Activated naive CD4-positive, alpha-beta T cell treated with anti-CD3 and anti-CD28 coated beads for 36 hours (primary cell): ENCODE results near the gene PCCA. TPM values are rescaled to one million over a fixed set of nuclear protein-coding genes. Genes with fewer than 3 reads are reported as not detected.
"Not testable (repeated sequence)": the region's sequence is repeated elsewhere in the genome, so short reads cannot be mapped to it uniquely, and the experiment has no call there.

Experiments
- CTCF ChIA-PET: fragments of 350-600 bp; sonication (Branson Sonifier 250); formaldehyde crosslinking; loops from one replicate; lab custom pipeline; 2021; ENCODE audit warnings: antibody characterized with exemption; lab: Charles Lee
- DNase-seq: peaks from one replicate; pipeline ENCODE4 v3.0.0-alpha.2; 2020
- H3K27ac Mint-ChIP-seq: one replicate; pipeline ENCODE4 v1.8.0; 2021; ENCODE audit warnings: mild to moderate bottlenecking, mixed read lengths
- H3K27me3 Mint-ChIP-seq: one replicate; pipeline ENCODE4 v1.8.0; 2021; ENCODE audit warnings: low read depth, mixed read lengths
- H3K36me3 Mint-ChIP-seq: one replicate; pipeline ENCODE4 v1.8.0; 2021; ENCODE audit warnings: low read depth, mixed read lengths
- H3K4me1 Mint-ChIP-seq: one replicate; pipeline ENCODE4 v1.8.0; 2021; ENCODE audit warnings: low read depth, mixed read lengths
- H3K4me3 Mint-ChIP-seq: one replicate; pipeline ENCODE4 v1.8.0; 2021; ENCODE audit warnings: mild to moderate bottlenecking, moderate library complexity, mixed read lengths
- H3K9me3 Mint-ChIP-seq: one replicate; pipeline ENCODE4 v1.8.0; 2021; ENCODE audit warnings: mixed read lengths
- intact Hi-C: fragments of 100-400 bp; cut with micrococcal nuclease; formaldehyde crosslinking; loops from one replicate; pipeline ENCODE4 v1.15.1; 2023
- total RNA-seq, 2 experiments: library from RNA; stranded (reverse); gene quantifications; one replicate each; pipeline ENCODE4 v1.2.3, GENCODE V29; 2021

The PCCA gene
- total RNA-seq, 2 experiments from 2014 or later = 6.8 to 8.1 TPM

- DNase-seq, H3K27me3 Mint-ChIP-seq, H3K9me3 Mint-ChIP-seq, H3K36me3 Mint-ChIP-seq, intact Hi-C loops, H3K4me1 Mint-ChIP-seq, H3K27ac Mint-ChIP-seq, H3K4me3 Mint-ChIP-seq: not testable (repeated sequence)
- CTCF ChIA-PET = interaction anchor here (0.7 kb wide), 1 partner anchor 94 kb away, joined by 3 read pairs; no protein-coding TSS in a partner anchor
Observed at GRCh38 chr13:100099117-100099445, 10.2 kb downstream of the PCCA start.

- Mint-ChIP-seq H3K27ac (no peak overlapping the region), H3K36me3 (peaks cover 6% of the 10 kb centered on the region), H3K9me3 (no peaks in the 10 kb centered on the region), H3K4me1 (peaks cover 2% of the 10 kb centered on the region), H3K4me3 (no peak overlapping the region), H3K27me3 (no peaks in the 10 kb centered on the region)
- intact Hi-C loops = no loop called here
- DNase-seq = no peak
- CTCF ChIA-PET = no interaction called here
Observed at GRCh38 chr13:100100115-100100879, 11.4 kb downstream of the PCCA start.

GRCh38 chr13:100102042-100102441 lies 13.1 kb downstream of the PCCA start:
- no peak overlapping the region for H3K4me3 Mint-ChIP-seq
- no peaks in the 10 kb centered on the region for H3K27me3 Mint-ChIP-seq
- no peak overlapping the region for H3K27ac Mint-ChIP-seq
- H3K9me3 Mint-ChIP-seq = no peaks in the 10 kb centered on the region
- no peak for DNase-seq
- H3K36me3 Mint-ChIP-seq = peaks cover 5% of the 10 kb centered on the region
- H3K4me1 Mint-ChIP-seq = peaks cover 2% of the 10 kb centered on the region
- intact Hi-C loops = no loop called here
- CTCF ChIA-PET = no interaction called here

- intact Hi-C loops = no loop called here
- Mint-ChIP-seq H3K9me3 (no peaks in the 10 kb centered on the region), H3K36me3 (peaks cover 5% of the 10 kb centered on the region), H3K4me1 (no peaks in the 10 kb centered on the region), H3K27me3 (no peaks in the 10 kb centered on the region), H3K27ac (no peak overlapping the region), H3K4me3 (no peak overlapping the region)
- no peak for DNase-seq
- CTCF ChIA-PET = no interaction called here
Observed at GRCh38 chr13:100106005-100106404, 17.1 kb downstream of the PCCA start.

- H3K4me3 Mint-ChIP-seq = no peak overlapping the region
- CTCF ChIA-PET = interaction anchor here (1.0 kb wide), 1 partner anchor 10 kb away, joined by 5 read pairs; no protein-coding TSS in a partner anchor
- no peaks in the 10 kb centered on the region for H3K4me1 Mint-ChIP-seq
- no peak overlapping the region for H3K27ac Mint-ChIP-seq
- H3K9me3 Mint-ChIP-seq = no peaks in the 10 kb centered on the region
- intact Hi-C loops = no loop called here
- H3K36me3 Mint-ChIP-seq = peaks cover 5% of the 10 kb centered on the region
- no peaks in the 10 kb centered on the region for H3K27me3 Mint-ChIP-seq
- DNase-seq = no peak
Observed at GRCh38 chr13:100106705-100107104, 17.8 kb downstream of the PCCA start.

GRCh38 chr13:100108913-100109507 lies 20.1 kb downstream of the PCCA start:
- Mint-ChIP-seq H3K27me3 (no peaks in the 10 kb centered on the region), H3K4me1 (no peaks in the 10 kb centered on the region), H3K4me3 (no peak overlapping the region), H3K9me3 (no peaks in the 10 kb centered on the region), H3K27ac (no peak overlapping the region), H3K36me3 (peaks cover 2% of the 10 kb centered on the region)
- CTCF ChIA-PET = no interaction called here
- no peak for DNase-seq
- intact Hi-C loops = no loop called here

- no peak overlapping the region for H3K4me3 Mint-ChIP-seq
- H3K36me3 Mint-ChIP-seq = peaks cover 7% of the 10 kb centered on the region
- peaks cover 4% of the 10 kb centered on the region for H3K4me1 Mint-ChIP-seq
- DNase-seq = no peak
- H3K27ac Mint-ChIP-seq = no peak overlapping the region
- H3K9me3 Mint-ChIP-seq = no peaks in the 10 kb centered on the region
- CTCF ChIA-PET = interaction anchor here (0.5 kb wide), 1 partner anchor 11 kb away, joined by 5 read pairs; no protein-coding TSS in a partner anchor
- H3K27me3 Mint-ChIP-seq = no peaks in the 10 kb centered on the region
- intact Hi-C loops = no loop called here
Observed at GRCh38 chr13:100110269-100110668, 21.4 kb downstream of the PCCA start.

- no peak for DNase-seq
- no peaks in the 10 kb centered on the region for H3K27me3 Mint-ChIP-seq
- H3K27ac Mint-ChIP-seq = no peak overlapping the region
- H3K4me1 Mint-ChIP-seq = peaks cover 9% of the 10 kb centered on the region
- intact Hi-C loops = no loop called here
- H3K36me3 Mint-ChIP-seq = peaks cover 8% of the 10 kb centered on the region
- H3K9me3 Mint-ChIP-seq = no peaks in the 10 kb centered on the region
- H3K4me3 Mint-ChIP-seq = no peak overlapping the region
- CTCF ChIA-PET = no interaction called here
Observed at GRCh38 chr13:100112186-100112838, 23.4 kb downstream of the PCCA start.

- Mint-ChIP-seq H3K27me3 (no peaks in the 10 kb centered on the region), H3K36me3 (peaks cover 24% of the 10 kb centered on the region), H3K9me3 (peaks cover 2% of the 10 kb centered on the region), H3K4me1 (peaks cover 9% of the 10 kb centered on the region), H3K27ac (no peak overlapping the region), H3K4me3 (no peak overlapping the region)
- intact Hi-C loops = no loop called here
- no peak for DNase-seq
- CTCF ChIA-PET = interaction anchor here (1.0 to 1.3 kb wide), 2 partner anchors 9 to 217 kb away, joined by 3 to 5 read pairs; no protein-coding TSS in a partner anchor
Observed at GRCh38 chr13:100115693-100116254, 26.9 kb downstream of the PCCA start.

- Mint-ChIP-seq H3K27me3 (no peaks in the 10 kb centered on the region), H3K27ac (no peak overlapping the region), H3K4me3 (no peak overlapping the region), H3K9me3 (peaks cover 13% of the 10 kb centered on the region), H3K36me3 (peaks cover 20% of the 10 kb centered on the region), H3K4me1 (peaks cover 5% of the 10 kb centered on the region)
- intact Hi-C loops = no loop called here
- CTCF ChIA-PET = no interaction called here
- DNase-seq = no peak
Observed at GRCh38 chr13:100124265-100124664, 35.4 kb downstream of the PCCA start.

- no peak for DNase-seq
- CTCF ChIA-PET = no interaction called here
- Mint-ChIP-seq H3K9me3 (peaks cover 10% of the 10 kb centered on the region), H3K27me3 (no peaks in the 10 kb centered on the region), H3K4me1 (peaks cover 12% of the 10 kb centered on the region), H3K27ac (no peak overlapping the region), H3K4me3 (no peak overlapping the region), H3K36me3 (peaks cover 12% of the 10 kb centered on the region)
- intact Hi-C loops = no loop called here
Observed at GRCh38 chr13:100125946-100126345, 37.1 kb downstream of the PCCA start.

GRCh38 chr13:100128373-100128772 lies 39.5 kb downstream of the PCCA start:
- no peak overlapping the region for H3K4me3 Mint-ChIP-seq
- intact Hi-C loops = no loop called here
- H3K4me1 Mint-ChIP-seq = peaks cover 23% of the 10 kb centered on the region
- no peaks in the 10 kb centered on the region for H3K9me3 Mint-ChIP-seq
- CTCF ChIA-PET = no interaction called here
- DNase-seq = peak; percentile 23
- peaks cover 4% of the 10 kb centered on the region for H3K36me3 Mint-ChIP-seq
- no peaks in the 10 kb centered on the region for H3K27me3 Mint-ChIP-seq
- H3K27ac Mint-ChIP-seq = no peak overlapping the region
